Measurements from ENCODE around the gene FLNA.
A peak's percentile ranks its signal among the peaks of the same experiment; 100 is the strongest.

The FLNA gene

GRCh38 chrX:154372612-154373022 is 1.8 kb downstream of the FLNA start:
- no peak for DNase-seq

GRCh38 chrX:154371789-154372300 is 2.6 kb downstream of the FLNA start:
- no peak for DNase-seq

DNA sequence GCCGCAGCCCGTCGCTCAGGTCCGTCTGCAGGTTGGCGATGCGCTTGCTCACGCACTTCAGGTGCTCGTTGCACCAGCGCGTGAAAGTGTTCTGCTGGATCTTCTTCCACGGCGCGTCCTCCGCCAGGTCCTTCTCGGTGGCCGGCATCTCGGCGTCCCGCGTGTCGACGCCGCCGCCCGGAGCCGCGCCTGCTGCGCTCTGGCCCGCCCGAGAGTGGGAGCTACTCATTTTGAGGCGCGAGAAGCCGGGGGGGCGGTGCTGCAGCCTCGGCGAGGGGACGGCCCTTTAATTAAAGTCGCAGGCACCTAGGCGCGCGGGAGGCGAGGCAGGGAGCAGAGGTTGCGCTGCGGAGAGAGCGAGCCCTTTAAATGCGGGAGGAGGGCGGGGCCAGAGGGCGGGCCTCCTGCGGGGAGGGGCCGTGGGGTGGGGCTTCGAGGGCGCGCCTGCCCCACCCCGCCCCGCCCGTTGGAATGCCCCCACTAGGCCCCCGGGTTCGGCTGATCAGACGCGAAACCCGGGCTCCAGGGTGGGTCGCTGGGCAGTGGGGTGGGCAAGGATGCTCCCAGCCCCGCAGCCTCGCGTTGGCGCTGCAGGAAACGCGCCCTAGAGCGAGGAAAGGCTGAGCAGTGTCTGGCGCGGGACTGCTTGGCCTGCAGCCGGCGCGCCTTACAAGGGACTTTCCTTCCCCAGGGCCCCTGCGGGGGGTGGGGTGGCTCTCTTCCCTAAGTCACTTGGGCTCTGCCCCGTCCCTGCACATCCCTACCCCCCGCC is 3.2 kb downstream of the FLNA start:
- DNase-seq, result peak; percentile 95

DNA sequence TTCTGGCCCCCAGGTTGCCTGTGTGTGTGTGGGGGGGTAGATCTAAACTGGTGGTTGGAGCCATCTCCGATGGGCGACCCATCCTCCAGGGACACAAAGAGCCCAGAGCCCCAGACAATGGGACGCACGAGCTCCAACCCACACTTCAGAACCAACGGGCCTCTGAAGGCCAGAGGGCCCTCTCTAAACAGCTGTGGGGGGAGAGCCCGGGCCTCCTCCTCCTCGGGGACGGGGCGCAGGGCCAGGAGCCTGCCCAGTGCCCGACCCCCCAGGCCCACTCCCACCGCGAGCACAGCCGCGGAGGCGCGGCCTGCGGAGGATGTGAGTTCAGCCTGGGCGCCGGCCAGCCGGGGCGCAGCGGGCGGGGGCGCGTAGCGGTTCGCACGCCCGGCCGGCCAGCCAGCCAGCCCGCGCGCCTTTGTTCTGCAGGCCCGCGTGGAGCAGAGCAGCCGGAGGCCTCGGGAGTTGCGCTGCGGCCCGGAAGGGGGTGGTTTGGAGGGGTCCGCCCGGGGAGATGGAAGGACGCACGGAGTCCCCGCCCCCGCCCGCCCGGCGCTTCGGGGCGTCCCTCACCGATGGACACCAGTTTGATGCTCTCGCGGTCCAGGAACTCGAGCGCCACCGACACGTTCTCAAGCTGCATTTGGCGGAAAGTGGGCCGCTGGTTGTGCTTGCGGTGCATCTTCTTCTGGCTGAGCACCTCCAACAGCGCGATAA is 4.0 kb downstream of the FLNA start:
- DNase-seq, result no peak

DNA sequence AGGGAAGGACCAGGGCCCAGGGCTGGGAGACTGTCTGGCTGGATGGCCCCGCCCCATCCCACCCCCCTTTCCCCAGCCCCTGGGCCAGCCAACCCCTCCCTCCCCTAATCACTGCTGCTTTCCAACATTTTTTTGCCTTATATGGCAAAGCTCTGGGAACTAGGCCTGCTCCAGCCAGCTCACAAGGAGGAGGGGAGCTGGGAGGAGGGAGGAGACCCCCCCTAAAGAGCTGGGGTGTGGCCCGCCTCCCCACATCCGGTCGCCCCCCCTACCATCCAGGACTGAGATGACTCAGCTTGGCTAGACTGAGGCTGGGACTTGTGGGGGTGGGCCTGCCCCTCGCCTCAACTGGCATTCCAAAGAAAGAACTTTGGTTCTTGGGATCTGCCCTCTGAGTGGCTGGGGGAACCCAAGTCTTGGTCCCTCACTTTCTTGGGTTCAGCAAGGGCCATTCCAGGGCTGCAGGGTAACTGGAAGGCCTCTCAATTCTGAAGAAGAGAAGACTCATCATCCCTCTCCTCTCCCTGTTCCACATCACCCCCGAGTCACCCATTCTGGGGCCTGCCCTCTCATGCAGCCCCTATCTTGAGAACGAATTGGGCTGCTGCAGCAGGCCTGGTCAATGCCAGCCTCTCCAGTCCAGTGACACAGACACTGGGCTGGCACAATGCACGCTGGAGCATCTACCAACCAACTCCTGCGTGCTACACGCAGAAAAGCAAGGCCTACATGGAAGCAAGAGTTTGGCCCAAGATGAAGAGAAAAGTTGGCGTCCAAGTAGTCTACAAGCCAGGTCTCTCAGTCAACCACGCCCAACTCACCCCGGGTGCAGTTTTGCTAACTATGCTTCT is 4.8 kb downstream of the FLNA start:
- DNase-seq, result peak; percentile 71

DNA sequence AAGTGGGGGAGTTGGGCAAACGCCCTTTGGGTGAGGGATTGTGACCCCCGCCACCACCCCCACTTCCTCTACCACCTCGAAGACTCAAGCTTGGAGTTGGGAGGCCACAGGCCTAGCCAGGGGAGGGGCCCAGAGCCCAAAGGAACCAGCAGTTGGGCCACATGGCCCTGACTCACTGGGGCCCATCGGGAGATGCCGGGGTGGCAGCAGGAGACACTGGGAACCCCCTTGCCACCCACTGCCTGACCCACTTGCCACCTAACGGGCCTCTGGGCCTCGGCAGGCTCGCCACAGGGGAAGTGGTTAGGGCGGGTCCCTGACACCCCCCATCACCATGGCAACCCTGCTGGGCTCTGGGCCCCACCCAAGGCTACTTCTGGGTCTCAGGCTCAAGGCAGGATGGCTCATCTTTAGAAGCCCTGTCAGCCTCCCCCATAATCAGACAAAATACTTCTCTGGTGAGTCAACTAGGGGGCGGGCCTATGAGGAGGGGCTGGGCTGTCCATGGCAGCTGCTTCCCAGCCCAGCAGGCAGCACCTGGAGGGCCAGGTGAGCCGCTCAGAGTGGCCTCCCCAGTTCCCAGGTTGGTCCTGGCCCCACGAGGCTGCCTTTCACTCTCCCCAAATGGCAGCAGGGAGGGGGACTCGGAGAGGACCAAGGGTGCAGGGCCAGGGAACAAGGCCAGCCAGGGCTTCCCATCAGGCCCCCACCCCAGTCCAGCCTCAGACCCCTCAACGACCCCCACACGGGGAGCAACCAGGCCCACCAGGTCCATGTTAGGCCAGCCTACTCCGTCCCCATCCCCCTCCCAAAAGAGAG is 5.6 kb downstream of the FLNA start:
- peak; percentile 98 for DNase-seq

GRCh38 chrX:154367474-154368308 is 6.7 kb downstream of the FLNA start:
- DNase-seq, result no peak

DNA sequence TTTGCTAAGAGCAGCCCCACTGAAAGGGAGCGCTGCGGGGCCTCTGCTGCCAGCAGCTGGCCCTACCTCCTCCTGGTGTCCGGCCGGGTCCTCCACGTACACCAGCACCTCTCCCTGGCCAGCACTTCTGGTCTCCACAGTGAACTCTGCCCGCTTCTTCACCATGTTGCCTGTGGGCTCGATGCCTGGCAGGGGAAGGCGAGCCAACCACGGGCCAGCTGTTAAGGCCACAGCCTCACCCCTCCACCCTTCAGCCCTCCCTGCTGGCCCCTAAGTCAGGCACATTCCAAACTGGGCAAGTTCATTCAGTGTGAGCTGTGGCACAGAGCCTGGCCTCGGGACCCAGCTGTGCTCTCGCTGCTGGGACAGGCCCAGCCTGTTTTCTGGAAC is 7.8 kb downstream of the FLNA start:
- DNase-seq, result no peak

GRCh38 chrX:154365997-154366665 is 8.3 kb downstream of the FLNA start:
- DNase-seq, result no peak

- DNase-seq, result no peak
Observed at GRCh38 chrX:154365052-154365600, 9.3 kb downstream of the FLNA start.

- DNase-seq, result no peak
Observed at GRCh38 chrX:154363706-154364439, 10.6 kb downstream of the FLNA start.

DNA sequence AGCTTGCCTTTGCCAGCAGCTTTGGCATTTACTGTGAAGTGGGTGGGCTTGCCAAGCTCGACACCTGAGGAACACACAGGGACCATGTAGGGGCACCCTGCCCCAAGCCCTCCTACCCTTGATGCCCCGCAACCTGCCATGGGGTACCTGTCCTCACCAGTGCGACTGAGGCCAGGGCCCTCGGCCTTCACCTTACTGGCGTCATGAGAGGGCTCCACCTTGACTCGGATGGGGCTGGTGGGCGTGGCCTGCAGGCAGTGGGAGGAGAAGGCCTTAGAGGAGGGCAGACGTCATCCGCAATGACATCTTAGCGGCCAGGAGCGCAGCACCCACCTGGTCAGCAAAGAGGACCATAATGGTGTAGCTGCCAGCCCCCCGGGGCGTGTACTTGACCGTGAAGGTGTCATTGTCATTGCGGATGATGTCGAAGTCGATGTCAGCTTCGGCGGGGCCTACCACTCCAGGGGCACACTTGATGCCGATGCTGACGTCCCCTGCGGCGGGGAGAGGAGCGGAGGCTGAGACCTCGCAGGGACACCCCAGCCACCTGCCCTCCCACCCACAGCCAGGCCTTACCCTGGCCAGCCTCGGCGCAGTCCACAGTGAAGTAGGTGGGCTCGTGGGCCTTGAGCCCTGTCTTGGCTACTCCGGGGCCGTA is 12.2 kb downstream of the FLNA start:
- no peak for DNase-seq

DNA sequence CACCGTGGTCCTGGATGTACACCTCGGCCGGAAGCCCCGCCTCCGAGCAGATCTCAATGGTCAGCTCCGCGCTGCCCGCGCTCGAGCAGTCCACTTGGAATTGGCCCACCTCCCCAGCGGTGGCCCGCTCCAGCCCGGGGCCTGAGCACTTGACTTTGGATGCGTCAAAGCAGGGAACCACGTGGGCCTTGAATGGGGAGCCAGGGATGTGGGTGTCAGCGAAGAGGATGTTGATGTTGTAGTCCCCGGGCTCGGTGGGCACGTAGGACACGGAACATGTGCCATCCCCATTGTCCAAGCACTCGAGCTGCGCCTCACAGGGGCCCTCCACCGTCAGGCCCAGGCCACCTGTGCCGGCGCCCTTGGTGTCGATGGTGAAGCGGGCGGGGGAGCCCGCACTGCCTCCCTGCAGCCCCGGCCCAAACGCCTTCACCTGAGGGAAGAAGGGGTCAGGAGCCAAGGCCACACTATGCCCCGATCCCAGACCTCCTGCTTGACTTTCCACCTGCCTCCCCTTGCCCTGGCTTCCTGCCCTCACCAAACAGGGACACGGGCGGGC is 14.2 kb downstream of the FLNA start:
- DNase-seq, result no peak

DNA sequence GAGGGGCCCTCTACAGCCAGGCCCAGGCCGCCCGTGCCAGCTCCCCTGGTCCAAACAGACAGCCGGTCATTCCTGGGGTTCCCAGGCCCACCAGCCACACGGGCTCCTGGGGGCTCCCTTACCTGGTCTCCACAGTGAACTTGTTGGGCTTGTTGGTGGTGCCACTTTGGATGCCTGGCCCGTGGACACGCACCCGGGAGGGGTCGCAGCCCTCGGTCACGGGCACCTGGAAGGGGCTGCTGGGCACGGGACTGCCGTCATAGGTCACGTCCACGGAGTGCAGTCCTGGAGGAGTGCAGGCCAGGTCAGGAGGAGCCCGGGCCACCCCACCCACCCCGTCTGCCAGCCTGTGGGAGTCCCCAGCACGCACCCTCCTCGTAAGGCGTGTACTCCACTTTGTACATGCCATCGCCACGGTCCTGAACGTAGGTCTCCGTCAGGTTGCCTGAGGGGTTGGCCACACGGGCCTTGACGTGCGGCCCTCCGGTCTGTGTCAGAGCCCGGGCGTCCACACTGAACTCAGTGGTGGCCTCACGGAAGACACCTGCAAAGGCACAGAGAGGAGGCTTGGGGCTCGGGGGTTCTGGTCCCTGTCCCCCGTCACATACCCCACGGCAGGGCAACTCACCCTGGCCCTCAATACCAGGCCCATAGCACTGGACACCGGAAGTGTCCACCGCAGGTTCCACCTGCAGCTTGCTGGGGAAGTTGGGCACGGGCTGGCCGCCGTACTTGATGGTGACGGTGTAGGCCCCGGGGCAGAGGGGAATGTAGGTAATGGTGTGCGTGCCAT is 14.9 kb downstream of the FLNA start:
- DNase-seq, result no peak

- no peak for DNase-seq
Observed at GRCh38 chrX:154358829-154359228, 15.6 kb downstream of the FLNA start.

- DNase-seq, result no peak
Observed at GRCh38 chrX:154358011-154358410, 16.4 kb downstream of the FLNA start.

DNA sequence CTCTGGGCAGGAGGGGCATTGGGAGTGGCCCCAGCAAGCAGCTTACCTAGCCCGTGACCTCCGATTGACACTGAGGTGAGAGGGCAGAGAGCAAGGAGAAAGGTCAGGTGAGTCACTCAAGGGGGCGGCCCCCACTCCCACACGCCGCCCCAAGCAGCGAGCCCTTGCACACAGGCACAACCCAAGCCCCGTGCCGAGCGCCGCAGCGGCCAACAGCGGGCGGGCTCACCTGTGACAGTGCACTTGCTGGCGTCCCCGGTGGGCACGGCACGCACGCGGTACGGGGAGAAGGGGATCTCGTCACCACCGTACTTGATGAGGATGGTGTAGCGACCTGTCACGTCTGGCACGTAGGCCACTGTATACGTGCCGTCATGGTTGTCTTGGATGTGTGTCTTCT is 17.2 kb downstream of the FLNA start:
- DNase-seq, result no peak

GRCh38 chrX:154356596-154356995 is 17.8 kb downstream of the FLNA start:
- no peak for DNase-seq
